Measurements from ENCODE around the gene IGSF21. TPM values are rescaled to one million over a fixed set of nuclear protein-coding genes. Genes with fewer than 3 reads are reported as not detected.

IGSF21 gene
- total and polyA plus RNA-seq, 10 of the 15 experiments (the other 5 are each of a cell fraction or from before 2014, with no cell fraction given): 0.03 to 0.49 TPM; not detected in 8

DNA sequence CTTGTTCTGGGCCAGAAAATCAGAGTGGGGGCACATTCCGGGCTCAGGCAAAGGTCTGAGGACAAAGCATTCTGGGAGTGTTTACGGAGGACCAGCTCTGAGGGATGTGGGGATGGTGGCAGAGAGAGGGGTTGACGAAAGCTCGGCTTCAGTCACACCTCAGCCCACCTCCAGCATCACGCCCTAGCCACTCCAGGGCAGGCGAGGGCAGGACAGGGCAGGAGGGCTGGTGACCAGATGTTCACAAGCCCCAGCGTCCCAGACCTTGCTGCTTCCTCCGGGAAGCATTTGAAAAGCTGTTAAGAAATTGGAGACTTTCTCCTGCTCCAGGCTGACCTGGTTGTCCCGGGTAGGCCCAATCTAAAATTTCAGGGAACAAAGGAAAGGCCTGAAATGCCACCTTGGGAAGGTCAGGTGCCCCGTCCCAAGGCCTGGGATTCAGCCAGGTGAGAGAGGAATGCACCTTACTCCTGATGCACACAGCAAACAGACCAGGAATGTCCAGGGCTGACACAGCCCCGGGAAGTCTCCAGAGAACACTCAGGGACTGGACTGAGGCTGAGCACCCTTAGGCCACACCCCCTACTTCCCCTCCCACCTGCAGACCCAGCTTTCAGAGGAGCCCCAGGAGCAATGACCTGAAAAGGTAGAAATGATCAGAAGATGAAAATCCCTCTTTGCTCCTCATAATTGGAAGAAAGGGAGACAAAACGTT is 301.2 kb downstream of the IGSF21 start (continued):
- TF ChIP-seq RELA (IDR thresholded peaks at IDR 0.05; ENCODE audit: borderline replicate concordance, partially characterized antibody) (no peak), CHD1 (IDR thresholded peaks at IDR 0.05; ENCODE audit: low read depth, low read length) (no peak), RFX5 (IDR thresholded peaks at IDR 0.05; ENCODE audit: low read depth, low read length) (no peak), MYC (IDR thresholded peaks at IDR 0.05; ENCODE audit: insufficient read depth, insufficient read length, insufficient replicate concordance, low read length, severe bottlenecking) (no peak), SPI1 (IDR thresholded peaks at IDR 0.05; ENCODE audit: borderline replicate concordance, insufficient read depth, low read depth, low read length) (no peak)
- TF ChIP-seq, protein P1, sequence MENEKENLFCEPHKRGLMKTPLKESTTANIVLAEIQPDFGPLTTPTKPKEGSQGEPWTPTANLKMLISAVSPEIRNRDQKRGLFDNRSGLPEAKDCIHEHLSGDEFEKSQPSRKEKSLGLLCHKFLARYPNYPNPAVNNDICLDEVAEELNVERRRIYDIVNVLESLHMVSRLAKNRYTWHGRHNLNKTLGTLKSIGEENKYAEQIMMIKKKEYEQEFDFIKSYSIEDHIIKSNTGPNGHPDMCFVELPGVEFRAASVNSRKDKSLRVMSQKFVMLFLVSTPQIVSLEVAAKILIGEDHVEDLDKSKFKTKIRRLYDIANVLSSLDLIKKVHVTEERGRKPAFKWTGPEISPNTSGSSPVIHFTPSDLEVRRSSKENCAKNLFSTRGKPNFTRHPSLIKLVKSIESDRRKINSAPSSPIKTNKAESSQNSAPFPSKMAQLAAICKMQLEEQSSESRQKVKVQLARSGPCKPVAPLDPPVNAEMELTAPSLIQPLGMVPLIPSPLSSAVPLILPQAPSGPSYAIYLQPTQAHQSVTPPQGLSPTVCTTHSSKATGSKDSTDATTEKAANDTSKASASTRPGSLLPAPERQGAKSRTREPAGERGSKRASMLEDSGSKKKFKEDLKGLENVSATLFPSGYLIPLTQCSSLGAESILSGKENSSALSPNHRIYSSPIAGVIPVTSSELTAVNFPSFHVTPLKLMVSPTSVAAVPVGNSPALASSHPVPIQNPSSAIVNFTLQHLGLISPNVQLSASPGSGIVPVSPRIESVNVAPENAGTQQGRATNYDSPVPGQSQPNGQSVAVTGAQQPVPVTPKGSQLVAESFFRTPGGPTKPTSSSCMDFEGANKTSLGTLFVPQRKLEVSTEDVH (IDR thresholded peaks at IDR 0.05; ENCODE audit: low read depth, partially characterized antibody): no peak
- TF ChIP-seq, protein P2, sequence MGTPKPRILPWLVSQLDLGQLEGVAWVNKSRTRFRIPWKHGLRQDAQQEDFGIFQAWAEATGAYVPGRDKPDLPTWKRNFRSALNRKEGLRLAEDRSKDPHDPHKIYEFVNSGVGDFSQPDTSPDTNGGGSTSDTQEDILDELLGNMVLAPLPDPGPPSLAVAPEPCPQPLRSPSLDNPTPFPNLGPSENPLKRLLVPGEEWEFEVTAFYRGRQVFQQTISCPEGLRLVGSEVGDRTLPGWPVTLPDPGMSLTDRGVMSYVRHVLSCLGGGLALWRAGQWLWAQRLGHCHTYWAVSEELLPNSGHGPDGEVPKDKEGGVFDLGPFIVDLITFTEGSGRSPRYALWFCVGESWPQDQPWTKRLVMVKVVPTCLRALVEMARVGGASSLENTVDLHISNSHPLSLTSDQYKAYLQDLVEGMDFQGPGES (IDR thresholded peaks at IDR 0.05): no peak

Measured in GM12878 (cell line).